HepG2 (cell line): ENCODE data around the gene GPRIN1. TPM values are rescaled to one million over a fixed set of nuclear protein-coding genes. Genes with fewer than 3 reads are reported as not detected.
A peak's percentile ranks its signal among the peaks of the same experiment; 100 is the strongest.

Experiments used
- ARID4A ChIP-seq: sonication (generic); formaldehyde crosslinking; IDR thresholded peaks from 2 replicates; pipeline ENCODE4 v1.5.0; 2020; ENCODE audit warnings: mild to moderate bottlenecking, missing genetic modification reagents, borderline replicate concordance
- ARNT2 ChIP-seq: sonication (generic); formaldehyde crosslinking; IDR thresholded peaks from 2 replicates; pipeline ENCODE4 v1.8.0; 2022; ENCODE audit warnings: mild to moderate bottlenecking, low read depth, missing genetic modification reagents, moderate library complexity
- ASH2L ChIP-seq: fragments of 300-600, 200-600 bp; sonication (generic); IDR thresholded peaks from 2 replicates; pipeline ENCODE4 v1.7.0; 2017; ENCODE audit warnings: low read depth, mild to moderate bottlenecking, moderate library complexity, mixed read lengths, low read length; ENCODE audit not compliant: insufficient read length
- HMGA1 ChIP-seq: sonication (generic); formaldehyde crosslinking; conservative IDR thresholded peaks from 2 replicates; pipeline ENCODE4 v1.4.0; 2020; ENCODE audit warnings: missing genetic modification reagents
- JUN ChIP-seq: sonication (generic); formaldehyde crosslinking; IDR thresholded peaks from 2 replicates; pipeline ENCODE4 v1.4.0; 2020; ENCODE audit warnings: mild to moderate bottlenecking, missing genetic modification reagents
- MTF1 ChIP-seq: sonication (generic); formaldehyde crosslinking; IDR thresholded peaks from 2 replicates; pipeline ENCODE4 v1.5.0; 2020; ENCODE audit warnings: missing genetic modification reagents
- NFRKB ChIP-seq: fragments of 450-650 bp; IDR thresholded peaks from 2 replicates; pipeline ENCODE4 v1.6.1; 2017
- NR3C1 ChIP-seq: sonication (generic); formaldehyde crosslinking; IDR thresholded peaks from 2 replicates; pipeline ENCODE4 v1.4.0; 2020; ENCODE audit warnings: missing genetic modification reagents
- RAD21 ChIP-seq: fragments of 450-650 bp; formaldehyde crosslinking; IDR thresholded peaks from 2 replicates; pipeline ENCODE4 v1.5.0; 2020; ENCODE audit warnings: mild to moderate bottlenecking
- SP1 ChIP-seq, 2 experiments: fragments of 450-650 bp in 1 of 2; sonication (generic) in 1 of 2; formaldehyde crosslinking in 1 of 2; IDR thresholded peaks; 2 replicates each; pipeline versions ENCODE4 v1.4.0 to v1.6.1; 2016 to 2020; ENCODE audit warnings: missing genetic modification reagents in 1 of 2
- ZFY ChIP-seq: sonication (generic); formaldehyde crosslinking; IDR thresholded peaks from 2 replicates; pipeline ENCODE4 v1.4.0; 2020; ENCODE audit warnings: missing genetic modification reagents
- ZNF143 ChIP-seq: sonication (generic); formaldehyde crosslinking; IDR thresholded peaks from 2 replicates; pipeline ENCODE4 v1.4.0; 2020; ENCODE audit warnings: missing genetic modification reagents
- polyA plus RNA-seq, 8 experiments: library from polyadenylated mRNA; depleted of rRNA in 3 of 8; stranded (reverse) in 7 of 8; unstranded in 1 of 8; fragments of >200 nt; fragmentation: Illumina TruSeq in 4 of 8; extraction: Trizol in 4 of 8; gene quantifications; 2 replicates each; pipeline versions ENCODE4 v1.2.1 to v1.2.3, GENCODE V29; 2011 to 2016; ENCODE audit warnings: low read depth in 4 of 8, missing spikeins in 1 of 8, mixed read lengths in 1 of 8; ENCODE audit not compliant: insufficient read depth in 1 of 8
- total RNA-seq, 5 experiments: library from RNA; depleted of rRNA; stranded (reverse); fragments of >200 nt; fragmentation: Illumina TruSeq; extraction: Trizol; gene quantifications; 2 replicates each; pipeline ENCODE4 v1.2.3, GENCODE V29; 2016; ENCODE audit warnings: low read depth in 1 of 5
- TF ChIP-seq, protein P1 (sequence below): sonication (generic); formaldehyde crosslinking; IDR thresholded peaks from 2 replicates; pipeline ENCODE4 v1.4.0; 2020; ENCODE audit warnings: mild to moderate bottlenecking, missing genetic modification reagents
- TF ChIP-seq, protein P2 (sequence below): sonication (generic); formaldehyde crosslinking; IDR thresholded peaks from 2 replicates; pipeline ENCODE4 v1.4.0; 2020; ENCODE audit warnings: missing genetic modification reagents
- TF ChIP-seq, protein P3 (sequence below): sonication (generic); formaldehyde crosslinking; IDR thresholded peaks from 2 replicates; pipeline ENCODE4 v1.8.1; 2023; ENCODE audit warnings: missing genetic modification reagents, inconsistent platforms, borderline replicate concordance
- TF ChIP-seq, protein P4 (sequence below): sonication (generic); formaldehyde crosslinking; IDR thresholded peaks from 2 replicates; pipeline ENCODE4 v1.5.0; 2020; ENCODE audit warnings: missing genetic modification reagents, mild to moderate bottlenecking, borderline replicate concordance

The GPRIN1 gene
- total and polyA plus RNA-seq, 2 of the 13 experiments (the other 11 are each of a cell fraction or from before 2014, with no cell fraction given) = 0.32 to 2.0 TPM

- TF ChIP-seq, protein P1, sequence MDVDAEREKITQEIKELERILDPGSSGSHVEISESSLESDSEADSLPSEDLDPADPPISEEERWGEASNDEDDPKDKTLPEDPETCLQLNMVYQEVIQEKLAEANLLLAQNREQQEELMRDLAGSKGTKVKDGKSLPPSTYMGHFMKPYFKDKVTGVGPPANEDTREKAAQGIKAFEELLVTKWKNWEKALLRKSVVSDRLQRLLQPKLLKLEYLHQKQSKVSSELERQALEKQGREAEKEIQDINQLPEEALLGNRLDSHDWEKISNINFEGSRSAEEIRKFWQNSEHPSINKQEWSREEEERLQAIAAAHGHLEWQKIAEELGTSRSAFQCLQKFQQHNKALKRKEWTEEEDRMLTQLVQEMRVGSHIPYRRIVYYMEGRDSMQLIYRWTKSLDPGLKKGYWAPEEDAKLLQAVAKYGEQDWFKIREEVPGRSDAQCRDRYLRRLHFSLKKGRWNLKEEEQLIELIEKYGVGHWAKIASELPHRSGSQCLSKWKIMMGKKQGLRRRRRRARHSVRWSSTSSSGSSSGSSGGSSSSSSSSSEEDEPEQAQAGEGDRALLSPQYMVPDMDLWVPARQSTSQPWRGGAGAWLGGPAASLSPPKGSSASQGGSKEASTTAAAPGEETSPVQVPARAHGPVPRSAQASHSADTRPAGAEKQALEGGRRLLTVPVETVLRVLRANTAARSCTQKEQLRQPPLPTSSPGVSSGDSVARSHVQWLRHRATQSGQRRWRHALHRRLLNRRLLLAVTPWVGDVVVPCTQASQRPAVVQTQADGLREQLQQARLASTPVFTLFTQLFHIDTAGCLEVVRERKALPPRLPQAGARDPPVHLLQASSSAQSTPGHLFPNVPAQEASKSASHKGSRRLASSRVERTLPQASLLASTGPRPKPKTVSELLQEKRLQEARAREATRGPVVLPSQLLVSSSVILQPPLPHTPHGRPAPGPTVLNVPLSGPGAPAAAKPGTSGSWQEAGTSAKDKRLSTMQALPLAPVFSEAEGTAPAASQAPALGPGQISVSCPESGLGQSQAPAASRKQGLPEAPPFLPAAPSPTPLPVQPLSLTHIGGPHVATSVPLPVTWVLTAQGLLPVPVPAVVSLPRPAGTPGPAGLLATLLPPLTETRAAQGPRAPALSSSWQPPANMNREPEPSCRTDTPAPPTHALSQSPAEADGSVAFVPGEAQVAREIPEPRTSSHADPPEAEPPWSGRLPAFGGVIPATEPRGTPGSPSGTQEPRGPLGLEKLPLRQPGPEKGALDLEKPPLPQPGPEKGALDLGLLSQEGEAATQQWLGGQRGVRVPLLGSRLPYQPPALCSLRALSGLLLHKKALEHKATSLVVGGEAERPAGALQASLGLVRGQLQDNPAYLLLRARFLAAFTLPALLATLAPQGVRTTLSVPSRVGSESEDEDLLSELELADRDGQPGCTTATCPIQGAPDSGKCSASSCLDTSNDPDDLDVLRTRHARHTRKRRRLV (CRISPR knock-in tag) = no peak
- TF ChIP-seq ASH2L (no peak), NR3C1 (CRISPR knock-in tag) (no peak), ZFY (CRISPR knock-in tag) (no peak), HMGA1 (CRISPR knock-in tag) (no peak), JUN (CRISPR knock-in tag) (no peak), RAD21 (CRISPR knock-in tag) (no peak), NFRKB (no peak), ARID4A (peak; percentile 60; the same call in 1 of the 2 replicates), ARNT2 (CRISPR knock-in tag) (0 out of 2 replicates have a peak, but pooled peaks have one; percentile 50), ZNF143 (CRISPR knock-in tag) (no peak), SP1 (IDR thresholded peaks at IDR 0.05) (no peak), SP1 (CRISPR knock-in tag; IDR thresholded peaks at IDR 0.05) (no peak), MTF1 (CRISPR knock-in tag) (no peak)
- TF ChIP-seq, protein P2, sequence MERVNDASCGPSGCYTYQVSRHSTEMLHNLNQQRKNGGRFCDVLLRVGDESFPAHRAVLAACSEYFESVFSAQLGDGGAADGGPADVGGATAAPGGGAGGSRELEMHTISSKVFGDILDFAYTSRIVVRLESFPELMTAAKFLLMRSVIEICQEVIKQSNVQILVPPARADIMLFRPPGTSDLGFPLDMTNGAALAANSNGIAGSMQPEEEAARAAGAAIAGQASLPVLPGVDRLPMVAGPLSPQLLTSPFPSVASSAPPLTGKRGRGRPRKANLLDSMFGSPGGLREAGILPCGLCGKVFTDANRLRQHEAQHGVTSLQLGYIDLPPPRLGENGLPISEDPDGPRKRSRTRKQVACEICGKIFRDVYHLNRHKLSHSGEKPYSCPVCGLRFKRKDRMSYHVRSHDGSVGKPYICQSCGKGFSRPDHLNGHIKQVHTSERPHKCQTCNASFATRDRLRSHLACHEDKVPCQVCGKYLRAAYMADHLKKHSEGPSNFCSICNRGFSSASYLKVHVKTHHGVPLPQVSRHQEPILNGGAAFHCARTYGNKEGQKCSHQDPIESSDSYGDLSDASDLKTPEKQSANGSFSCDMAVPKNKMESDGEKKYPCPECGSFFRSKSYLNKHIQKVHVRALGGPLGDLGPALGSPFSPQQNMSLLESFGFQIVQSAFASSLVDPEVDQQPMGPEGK (CRISPR knock-in tag) = 0 out of 2 replicates have a peak, but pooled peaks have one; percentile 11
- TF ChIP-seq, protein P3, sequence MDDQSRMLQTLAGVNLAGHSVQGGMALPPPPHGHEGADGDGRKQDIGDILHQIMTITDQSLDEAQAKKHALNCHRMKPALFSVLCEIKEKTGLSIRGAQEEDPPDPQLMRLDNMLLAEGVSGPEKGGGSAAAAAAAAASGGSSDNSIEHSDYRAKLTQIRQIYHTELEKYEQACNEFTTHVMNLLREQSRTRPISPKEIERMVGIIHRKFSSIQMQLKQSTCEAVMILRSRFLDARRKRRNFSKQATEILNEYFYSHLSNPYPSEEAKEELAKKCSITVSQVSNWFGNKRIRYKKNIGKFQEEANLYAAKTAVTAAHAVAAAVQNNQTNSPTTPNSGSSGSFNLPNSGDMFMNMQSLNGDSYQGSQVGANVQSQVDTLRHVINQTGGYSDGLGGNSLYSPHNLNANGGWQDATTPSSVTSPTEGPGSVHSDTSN (CRISPR knock-in tag) = no peak
- TF ChIP-seq, protein P4, sequence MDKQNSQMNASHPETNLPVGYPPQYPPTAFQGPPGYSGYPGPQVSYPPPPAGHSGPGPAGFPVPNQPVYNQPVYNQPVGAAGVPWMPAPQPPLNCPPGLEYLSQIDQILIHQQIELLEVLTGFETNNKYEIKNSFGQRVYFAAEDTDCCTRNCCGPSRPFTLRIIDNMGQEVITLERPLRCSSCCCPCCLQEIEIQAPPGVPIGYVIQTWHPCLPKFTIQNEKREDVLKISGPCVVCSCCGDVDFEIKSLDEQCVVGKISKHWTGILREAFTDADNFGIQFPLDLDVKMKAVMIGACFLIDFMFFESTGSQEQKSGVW = no peak
These were observed 1.5 kb upstream of the GPRIN1 start (continued) for GRCh38 chr5:176611435-176611834.
